Lower leg skin (tissue), 3 donors: ENCODE measurements around the gene ZNF26.

Experiments
- CTCF ChIP-seq, 3 donors: fragments of 450-650 bp; IDR thresholded peaks; one replicate each; pipeline ENCODE4 v1.5.1; 2016; ENCODE audit warnings: antibody characterized with exemption in 3 of 3, mild to moderate bottlenecking in 3 of 3, moderate library complexity in 2 of 3
- POLR2A ChIP-seq, 2 donors: fragments of 450-650 bp; IDR thresholded peaks; one replicate each; pipeline ENCODE4 v1.6.1; 2016 to 2017; ENCODE audit warnings: antibody characterized with exemption in 2 of 2, mild to moderate bottlenecking in 1 of 2, moderate library complexity in 1 of 2

DNA sequence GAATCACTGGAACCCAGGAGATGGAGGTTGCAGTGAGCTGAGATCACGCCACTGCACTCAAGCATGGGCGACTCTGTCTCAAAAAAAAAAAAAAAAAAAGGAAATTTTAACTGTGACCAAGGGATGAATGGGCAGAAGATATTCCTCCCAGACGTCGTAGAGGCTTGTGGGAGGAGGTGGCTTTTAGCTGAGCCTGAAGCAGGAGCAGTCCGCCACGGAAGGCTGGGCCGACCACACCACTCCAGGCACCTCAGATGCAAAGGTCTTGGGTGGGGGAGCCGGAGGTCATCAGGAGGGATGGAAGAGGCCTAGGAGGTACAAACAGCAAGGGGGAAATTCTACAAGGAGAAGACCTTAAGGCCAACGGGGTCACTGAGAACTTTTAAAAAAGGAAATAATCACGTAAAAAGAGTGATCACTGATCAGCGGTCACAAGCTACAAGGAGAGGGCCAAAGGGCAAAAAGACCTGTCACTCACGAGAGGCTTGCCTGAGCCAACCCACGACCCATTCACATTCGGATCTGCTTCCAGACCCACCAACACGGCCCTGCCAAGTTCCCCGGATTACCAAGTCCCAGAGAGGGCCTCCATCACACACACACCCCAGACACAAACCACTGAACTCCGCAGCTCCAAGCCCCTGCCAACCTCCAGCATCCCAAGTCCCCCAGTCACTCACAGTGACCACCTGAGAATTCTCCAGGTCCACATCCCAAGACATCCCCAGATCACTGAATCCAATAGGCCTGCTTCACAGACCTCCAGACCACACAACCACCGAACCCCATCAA is 33.6 kb upstream of the ZNF26 start:
- TF ChIP-seq CTCF (IDR thresholded peaks at IDR 0.05) (no peak), POLR2A (IDR thresholded peaks at IDR 0.05) (no peak)
